Activated gamma-delta T cell treated with Interleukin-2 at 50 U/mL for 16 hours (primary cell): ENCODE results near the gene CARD16.
"Not testable (repeated sequence)": the region's sequence is repeated elsewhere in the genome, so short reads cannot be mapped to it uniquely, and the experiment has no call there.

Experiments
- DNase-seq: peaks from one replicate; pipeline ENCODE4 v3.0.0-alpha.2; 2020

Gene CARD16

GRCh38 chr11:105046898-105047579 is 1.9 kb upstream of the CARD16 start:
- DNase-seq, result no peak

GRCh38 chr11:105045676-105046296 is 651 bp upstream of the CARD16 start:
- no peak for DNase-seq

- no peak for DNase-seq
These were observed 3.0 kb downstream of the CARD16 start for GRCh38 chr11:105042178-105042577.

- no peak for DNase-seq
These were observed 4.4 kb downstream of the CARD16 start for GRCh38 chr11:105040703-105041102.

- DNase-seq, result peak; percentile 16
These were observed 10.1 kb downstream of the CARD16 start, which contains the start of gene CASP1 for GRCh38 chr11:105034813-105035620. TSS of gene CASP1 (minus strand) at chr11:105035144. CDS start at chr11:105035113, 31 bp downstream.

GRCh38 chr11:105034388-105034787 is 10.7 kb downstream of the CARD16 start:
- not testable (repeated sequence) for DNase-seq

GRCh38 chr11:105033781-105034180 is 11.4 kb downstream of the CARD16 start:
- no peak for DNase-seq

GRCh38 chr11:105033343-105033742 is 11.8 kb downstream of the CARD16 start:
- DNase-seq, result no peak

GRCh38 chr11:105032495-105032894 is 12.6 kb downstream of the CARD16 start:
- no peak for DNase-seq

- DNase-seq, result no peak
These were observed 17.5 kb downstream of the CARD16 start for GRCh38 chr11:105027678-105028077.

- no peak for DNase-seq
These were observed 20.7 kb downstream of the CARD16 start for GRCh38 chr11:105024394-105024793.

- no peak for DNase-seq
These were observed 22.1 kb downstream of the CARD16 start, which contains the start of gene CASP5 for GRCh38 chr11:105023003-105023402. TSS of gene CASP5 (minus strand) at chr11:105023168. CDS start at chr11:105023136, 32 bp downstream.

- no peak for DNase-seq
These were observed 22.6 kb downstream of the CARD16 start for GRCh38 chr11:105022527-105022926.

GRCh38 chr11:105007463-105007862 is 37.7 kb downstream of the CARD16 start:
- DNase-seq, result no peak

GRCh38 chr11:105005451-105005845 is 39.7 kb downstream of the CARD16 start:
- DNase-seq, result no peak

GRCh38 chr11:105004021-105004420 is 41.1 kb downstream of the CARD16 start:
- no peak for DNase-seq

GRCh38 chr11:105003151-105003550 is 42.0 kb downstream of the CARD16 start:
- no peak for DNase-seq

GRCh38 chr11:105000797-105001196 is 44.3 kb downstream of the CARD16 start:
- DNase-seq, result peak; percentile 37

GRCh38 chr11:105000167-105000566 is 45.0 kb downstream of the CARD16 start:
- DNase-seq, result no peak

- no peak for DNase-seq
These were observed 45.4 kb downstream of the CARD16 start for GRCh38 chr11:104999721-105000120.

GRCh38 chr11:104997288-104997687 is 47.8 kb downstream of the CARD16 start:
- no peak for DNase-seq

- DNase-seq, result no peak
These were observed 50.1 kb downstream of the CARD16 start for GRCh38 chr11:104995001-104995408.

GRCh38 chr11:104992781-104993180 is 52.4 kb downstream of the CARD16 start:
- DNase-seq, result no peak

GRCh38 chr11:104991994-104992393 is 53.1 kb downstream of the CARD16 start:
- DNase-seq, result no peak
